Measurements from ENCODE around the gene PSMG2. TPM values are rescaled to one million over a fixed set of nuclear protein-coding genes. Genes with fewer than 3 reads are reported as not detected.

The PSMG2 gene
- 51.1 and 125 TPM in 2 replicates for total RNA-seq (2014; rRNA removed; shearing (Covaris generic); ENCODE audit: low replicate concordance)

GRCh38 chr18:12702221-12703095, at the start of gene PSMG2, which contains the start of gene CEP76:
Gene PSMG2 (plus strand): TSS chr18:12703042. CDS start chr18:12703108, 66 bp downstream.
Gene CEP76 (minus strand): TSS chr18:12702723. CDS start chr18:12702548, 175 bp downstream.
- Histone ChIP-seq H3K27me3 (ENCODE audit: low read length) (no peaks in the 10 kb centered on the region), H3K79me2 (ENCODE audit: low read length) (peaks cover 84% of the 10 kb centered on the region), H3K9ac (ENCODE audit: low read length) (peak within 1 kb of the TSS; percentile 93), H2AFZ (ENCODE audit: low read length) (peak within 1 kb of the TSS; percentile 86), H3K27ac (ENCODE audit: low read length) (peak within 1 kb of the TSS; percentile 73), H3K4me2 (ENCODE audit: low read depth, low read length, poor library complexity, severe bottlenecking) (peak within 1 kb of the TSS; percentile 69), H3K9me2 (replicated peaks; ENCODE audit: insufficient read depth, low read length) (no peaks in the 10 kb centered on the region), H3K4me1 (ENCODE audit: low read length) (peaks cover 33% of the 10 kb centered on the region), H4K20me1 (ENCODE audit: insufficient read depth, low read depth, low read length) (peaks cover 16% of the 10 kb centered on the region; the same call in 1 of the 2 replicates), H3K4me3 (ENCODE audit: low read length) (peak within 1 kb of the TSS; percentile 95), H3K9me3 (ENCODE audit: low read length) (no peaks in the 10 kb centered on the region), H3K36me3 (ENCODE audit: insufficient read depth, low read length) (peaks cover 20% of the 10 kb centered on the region; the same call in 1 of the 2 replicates)
- peak; percentile 95 for DNase-seq

- DNase-seq: no peak
- Histone ChIP-seq H3K79me2 (ENCODE audit: low read length) (no peaks in the 10 kb centered on the region), H3K36me3 (ENCODE audit: insufficient read depth, low read length) (no peaks in the 10 kb centered on the region), H3K4me2 (ENCODE audit: low read depth, low read length, poor library complexity, severe bottlenecking) (no peak overlapping the region), H3K4me1 (ENCODE audit: low read length) (peaks cover 15% of the 10 kb centered on the region), H3K4me3 (ENCODE audit: low read length) (no peak overlapping the region), H3K9me3 (ENCODE audit: low read length) (no peaks in the 10 kb centered on the region), H3K27ac (ENCODE audit: low read length) (no peak overlapping the region), H3K9me2 (replicated peaks; ENCODE audit: insufficient read depth, low read length) (no peaks in the 10 kb centered on the region), H2AFZ (ENCODE audit: low read length) (no peak overlapping the region), H4K20me1 (ENCODE audit: insufficient read depth, low read depth, low read length) (no peaks in the 10 kb centered on the region), H3K27me3 (ENCODE audit: low read length) (no peaks in the 10 kb centered on the region), H3K9ac (ENCODE audit: low read length) (no peak overlapping the region)
Measured at GRCh38 chr18:12654971-12655370, 47.9 kb upstream of the PSMG2 start.

- no peaks in the 10 kb centered on the region for H3K9me2 ChIP-seq (replicated peaks; ENCODE audit: insufficient read depth, low read length)
Measured at GRCh38 chr18:12656605-12656937, 46.3 kb upstream of the PSMG2 start.

GRCh38 chr18:12656938-12657683, 45.7 kb upstream of the PSMG2 start:
- Histone ChIP-seq H3K9ac (ENCODE audit: low read length) (peak overlapping the region; percentile 70), H3K9me2 (replicated peaks; ENCODE audit: insufficient read depth, low read length) (no peaks in the 10 kb centered on the region), H2AFZ (ENCODE audit: low read length) (no peak overlapping the region), H3K79me2 (ENCODE audit: low read length) (no peaks in the 10 kb centered on the region), H3K4me1 (ENCODE audit: low read length) (peaks cover 15% of the 10 kb centered on the region), H3K27me3 (ENCODE audit: low read length) (no peaks in the 10 kb centered on the region), H3K4me3 (ENCODE audit: low read length) (peak overlapping the region; percentile 76), H3K9me3 (ENCODE audit: low read length) (no peaks in the 10 kb centered on the region), H3K36me3 (ENCODE audit: insufficient read depth, low read length) (no peaks in the 10 kb centered on the region), H3K4me2 (ENCODE audit: low read depth, low read length, poor library complexity, severe bottlenecking) (peak overlapping the region; percentile 91), H3K27ac (ENCODE audit: low read length) (no peak overlapping the region), H4K20me1 (ENCODE audit: insufficient read depth, low read depth, low read length) (no peaks in the 10 kb centered on the region)
- DNase-seq: no peak

More at GRCh38 chr18:12656605-12656937, 46.3 kb upstream of the PSMG2 start:
- Histone ChIP-seq H3K79me2 (ENCODE audit: low read length) (no peaks in the 10 kb centered on the region), H3K27me3 (ENCODE audit: low read length) (no peaks in the 10 kb centered on the region), H3K9me3 (ENCODE audit: low read length) (no peaks in the 10 kb centered on the region), H3K4me3 (ENCODE audit: low read length) (peak overlapping the region; percentile 76), H3K4me1 (ENCODE audit: low read length) (peaks cover 15% of the 10 kb centered on the region), H2AFZ (ENCODE audit: low read length) (no peak overlapping the region), H3K9ac (ENCODE audit: low read length) (0 out of 2 replicates have a peak overlapping the region, but pooled peaks have one; percentile 70), H3K4me2 (ENCODE audit: low read depth, low read length, poor library complexity, severe bottlenecking) (peak overlapping the region; percentile 91), H3K36me3 (ENCODE audit: insufficient read depth, low read length) (no peaks in the 10 kb centered on the region), H4K20me1 (ENCODE audit: insufficient read depth, low read depth, low read length) (no peaks in the 10 kb centered on the region), H3K27ac (ENCODE audit: low read length) (no peak overlapping the region)
- no peak for DNase-seq

- no peaks in the 10 kb centered on the region for H3K9me3 ChIP-seq (ENCODE audit: low read length)
- H4K20me1 ChIP-seq (ENCODE audit: insufficient read depth, low read depth, low read length): no peaks in the 10 kb centered on the region
- H2AFZ ChIP-seq (ENCODE audit: low read length): peak within 1 kb of the TSS; percentile 87
- H3K4me2 ChIP-seq (ENCODE audit: low read depth, low read length, poor library complexity, severe bottlenecking): peak within 1 kb of the TSS; percentile 91
- H3K4me1 ChIP-seq (ENCODE audit: low read length): peaks cover 16% of the 10 kb centered on the region
- no peaks in the 10 kb centered on the region for H3K27me3 ChIP-seq (ENCODE audit: low read length)
- H3K79me2 ChIP-seq (ENCODE audit: low read length): no peaks in the 10 kb centered on the region
- peak within 1 kb of the TSS; percentile 70 for H3K9ac ChIP-seq (ENCODE audit: low read length)
- peak within 1 kb of the TSS; percentile 76 for H3K4me3 ChIP-seq (ENCODE audit: low read length)
- H3K27ac ChIP-seq (ENCODE audit: low read length): no peak within 1 kb of the TSS
- no peaks in the 10 kb centered on the region for H3K36me3 ChIP-seq (ENCODE audit: insufficient read depth, low read length)
- H3K9me2 ChIP-seq (replicated peaks; ENCODE audit: insufficient read depth, low read length): no peaks in the 10 kb centered on the region
- peak; percentile 73 for DNase-seq
Measured at GRCh38 chr18:12657684-12658425, 45.0 kb upstream of the PSMG2 start, which contains the start of gene SPIRE1. Gene SPIRE1 (minus strand): TSS chr18:12658107. CDS start chr18:12657866, 241 bp downstream.

- H3K36me3 ChIP-seq (ENCODE audit: insufficient read depth, low read length): no peaks in the 10 kb centered on the region
- H3K4me1 ChIP-seq (ENCODE audit: low read length): peaks cover 19% of the 10 kb centered on the region
- no peaks in the 10 kb centered on the region for H3K9me2 ChIP-seq (replicated peaks; ENCODE audit: insufficient read depth, low read length)
- peak; percentile 64 for DNase-seq
- peak overlapping the region; percentile 76 for H3K4me3 ChIP-seq (ENCODE audit: low read length)
- no peaks in the 10 kb centered on the region for H3K27me3 ChIP-seq (ENCODE audit: low read length)
- no peaks in the 10 kb centered on the region for H4K20me1 ChIP-seq (ENCODE audit: insufficient read depth, low read depth, low read length)
- peak overlapping the region; percentile 87 for H2AFZ ChIP-seq (ENCODE audit: low read length)
- H3K27ac ChIP-seq (ENCODE audit: low read length): no peak overlapping the region
- H3K9me3 ChIP-seq (ENCODE audit: low read length): no peaks in the 10 kb centered on the region
- peak overlapping the region; percentile 91 for H3K4me2 ChIP-seq (ENCODE audit: low read depth, low read length, poor library complexity, severe bottlenecking)
- H3K9ac ChIP-seq (ENCODE audit: low read length): peak overlapping the region; percentile 70
- H3K79me2 ChIP-seq (ENCODE audit: low read length): no peaks in the 10 kb centered on the region
Measured at GRCh38 chr18:12658426-12659138, 44.3 kb upstream of the PSMG2 start.

GRCh38 chr18:12659904-12660605, 42.8 kb upstream of the PSMG2 start:
- Histone ChIP-seq H3K9me3 (ENCODE audit: low read length) (no peaks in the 10 kb centered on the region), H3K4me1 (ENCODE audit: low read length) (peaks cover 19% of the 10 kb centered on the region), H3K9ac (ENCODE audit: low read length) (no peak overlapping the region), H3K4me2 (ENCODE audit: low read depth, low read length, poor library complexity, severe bottlenecking) (no peak overlapping the region), H3K79me2 (ENCODE audit: low read length) (no peaks in the 10 kb centered on the region), H3K9me2 (replicated peaks; ENCODE audit: insufficient read depth, low read length) (no peaks in the 10 kb centered on the region), H3K36me3 (ENCODE audit: insufficient read depth, low read length) (no peaks in the 10 kb centered on the region), H3K27ac (ENCODE audit: low read length) (no peak overlapping the region), H2AFZ (ENCODE audit: low read length) (no peak overlapping the region), H3K4me3 (ENCODE audit: low read length) (no peak overlapping the region), H3K27me3 (ENCODE audit: low read length) (no peaks in the 10 kb centered on the region), H4K20me1 (ENCODE audit: insufficient read depth, low read depth, low read length) (no peaks in the 10 kb centered on the region)
- peak; percentile 82 for DNase-seq
